Activated CD4-positive, alpha-beta T cell treated with anti-CD3 and anti-CD28 coated beads for 1 hour (primary cell): ENCODE data around the gene AAK1.

Experiments
- DNase-seq: peaks from one replicate; pipeline ENCODE4 v3.0.0-alpha.2; 2020

Gene AAK1

GRCh38 chr2:69524799-69525198, 118.7 kb downstream of the AAK1 start:
- no peak for DNase-seq

- no peak for DNase-seq
Observed at GRCh38 chr2:69521747-69522146, 121.8 kb downstream of the AAK1 start.

GRCh38 chr2:69518841-69519240, 124.7 kb downstream of the AAK1 start:
- no peak for DNase-seq

GRCh38 chr2:69517410-69517809, 126.1 kb downstream of the AAK1 start:
- DNase-seq, result no peak

- DNase-seq, result no peak
Observed at GRCh38 chr2:69514819-69515218, 128.7 kb downstream of the AAK1 start.

GRCh38 chr2:69514406-69514805, 129.1 kb downstream of the AAK1 start:
- DNase-seq, result no peak

GRCh38 chr2:69512446-69512845, 131.1 kb downstream of the AAK1 start:
- DNase-seq, result no peak

GRCh38 chr2:69510204-69510603, 133.3 kb downstream of the AAK1 start:
- no peak for DNase-seq

- DNase-seq, result no peak
Observed at GRCh38 chr2:69509750-69510140, 133.8 kb downstream of the AAK1 start.

- no peak for DNase-seq
Observed at GRCh38 chr2:69509011-69509749, 134.4 kb downstream of the AAK1 start.

GRCh38 chr2:69505710-69506109, 137.8 kb downstream of the AAK1 start:
- no peak for DNase-seq

GRCh38 chr2:69501301-69501700, 142.2 kb downstream of the AAK1 start:
- DNase-seq, result no peak

GRCh38 chr2:69499966-69500365, 143.6 kb downstream of the AAK1 start:
- DNase-seq, result no peak

GRCh38 chr2:69499242-69499641, 144.3 kb downstream of the AAK1 start:
- no peak for DNase-seq

- no peak for DNase-seq
Observed at GRCh38 chr2:69495861-69496260, 147.7 kb downstream of the AAK1 start.

- no peak for DNase-seq
Observed at GRCh38 chr2:69495008-69495407, 148.5 kb downstream of the AAK1 start.

- DNase-seq, result no peak
Observed at GRCh38 chr2:69494126-69494525, 149.4 kb downstream of the AAK1 start.

- DNase-seq, result no peak
Observed at GRCh38 chr2:69493268-69493667, 150.3 kb downstream of the AAK1 start.

GRCh38 chr2:69491864-69492263, 151.7 kb downstream of the AAK1 start:
- no peak for DNase-seq

- no peak for DNase-seq
Observed at GRCh38 chr2:69490486-69490885, 153.1 kb downstream of the AAK1 start.

- DNase-seq, result no peak
Observed at GRCh38 chr2:69489793-69490192, 153.7 kb downstream of the AAK1 start.

GRCh38 chr2:69483696-69484095, 159.8 kb downstream of the AAK1 start:
- DNase-seq, result no peak

- DNase-seq, result no peak
Observed at GRCh38 chr2:69483024-69483423, 160.5 kb downstream of the AAK1 start.

- no peak for DNase-seq
Observed at GRCh38 chr2:69482471-69482870, 161.1 kb downstream of the AAK1 start.

GRCh38 chr2:69481421-69481820, 162.1 kb downstream of the AAK1 start:
- no peak for DNase-seq
